Measurements from ENCODE around the gene BZW2.
A peak's percentile ranks its signal among the peaks of the same experiment; 100 is the strongest.

Gene BZW2

DNA sequence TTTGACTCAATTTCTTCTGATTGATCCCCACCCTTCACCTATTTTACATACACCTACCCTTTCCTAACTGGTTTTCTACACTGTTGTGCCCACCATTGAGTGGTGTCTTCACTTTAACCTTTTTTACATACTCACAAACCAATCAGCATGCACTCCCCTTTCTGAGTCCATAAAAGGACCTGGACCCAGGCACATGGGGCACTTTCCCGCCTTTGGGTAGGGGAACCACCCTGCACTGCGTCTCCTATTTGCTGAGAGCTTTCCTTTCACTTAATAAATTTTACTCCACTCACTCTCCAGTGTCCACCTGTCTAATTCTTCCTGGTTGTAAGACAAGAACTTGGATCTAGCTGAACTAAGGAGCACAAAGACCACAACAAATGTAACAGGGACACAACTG is 34.3 kb upstream of the BZW2 start:
- no peak for DNase-seq (ENCODE audit: low spot score)
- TF ChIP-seq, protein P1, sequence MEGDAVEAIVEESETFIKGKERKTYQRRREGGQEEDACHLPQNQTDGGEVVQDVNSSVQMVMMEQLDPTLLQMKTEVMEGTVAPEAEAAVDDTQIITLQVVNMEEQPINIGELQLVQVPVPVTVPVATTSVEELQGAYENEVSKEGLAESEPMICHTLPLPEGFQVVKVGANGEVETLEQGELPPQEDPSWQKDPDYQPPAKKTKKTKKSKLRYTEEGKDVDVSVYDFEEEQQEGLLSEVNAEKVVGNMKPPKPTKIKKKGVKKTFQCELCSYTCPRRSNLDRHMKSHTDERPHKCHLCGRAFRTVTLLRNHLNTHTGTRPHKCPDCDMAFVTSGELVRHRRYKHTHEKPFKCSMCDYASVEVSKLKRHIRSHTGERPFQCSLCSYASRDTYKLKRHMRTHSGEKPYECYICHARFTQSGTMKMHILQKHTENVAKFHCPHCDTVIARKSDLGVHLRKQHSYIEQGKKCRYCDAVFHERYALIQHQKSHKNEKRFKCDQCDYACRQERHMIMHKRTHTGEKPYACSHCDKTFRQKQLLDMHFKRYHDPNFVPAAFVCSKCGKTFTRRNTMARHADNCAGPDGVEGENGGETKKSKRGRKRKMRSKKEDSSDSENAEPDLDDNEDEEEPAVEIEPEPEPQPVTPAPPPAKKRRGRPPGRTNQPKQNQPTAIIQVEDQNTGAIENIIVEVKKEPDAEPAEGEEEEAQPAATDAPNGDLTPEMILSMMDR (IDR thresholded peaks at IDR 0.05; ENCODE audit: extremely low read depth, missing control alignments) = no peak

DNA sequence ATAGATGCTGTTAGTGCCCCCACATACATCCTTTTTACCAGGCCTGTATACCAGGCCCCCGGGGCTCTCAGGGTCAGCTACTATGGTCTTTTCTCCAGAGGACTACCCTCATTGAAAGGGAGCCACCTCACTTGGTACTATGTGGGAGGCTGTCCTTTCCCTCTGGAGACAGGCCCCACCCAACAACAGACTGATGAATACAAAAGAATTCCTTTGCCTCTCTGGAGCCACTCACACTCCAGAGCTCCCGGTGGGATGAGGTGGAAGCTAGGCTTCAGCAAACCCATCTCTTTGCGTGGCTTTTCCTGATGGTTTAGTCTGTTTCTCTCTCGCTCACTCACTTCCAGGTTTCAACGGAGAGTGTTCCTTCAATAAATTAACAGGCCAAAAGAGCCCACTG is 30.8 kb upstream of the BZW2 start:
- TF ChIP-seq, protein P1 (IDR thresholded peaks at IDR 0.05; ENCODE audit: extremely low read depth, missing control alignments) = no peak
- DNase-seq (ENCODE audit: low spot score) = no peak

DNA sequence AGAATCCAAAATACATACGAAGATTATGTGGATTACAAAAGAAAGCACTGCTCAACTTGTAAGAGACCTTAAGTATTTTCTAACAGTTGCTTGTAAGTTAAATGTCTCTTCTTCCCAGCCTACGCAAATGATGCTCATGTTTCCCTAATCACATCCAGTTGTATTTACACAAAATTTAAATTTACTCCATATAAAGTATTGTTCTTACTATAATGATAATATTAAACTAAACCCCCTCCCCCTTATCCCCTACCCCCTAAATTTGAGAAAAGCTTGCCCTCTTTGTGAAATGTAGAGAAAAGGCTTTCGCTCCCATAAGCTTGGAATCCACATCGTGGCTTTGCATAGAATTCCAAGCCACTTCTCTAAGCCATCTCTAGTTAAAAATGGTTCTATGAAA is 29.9 kb upstream of the BZW2 start:
- TF ChIP-seq, protein P1 (IDR thresholded peaks at IDR 0.05; ENCODE audit: extremely low read depth, missing control alignments) = no peak
- DNase-seq (ENCODE audit: low spot score) = no peak

DNA sequence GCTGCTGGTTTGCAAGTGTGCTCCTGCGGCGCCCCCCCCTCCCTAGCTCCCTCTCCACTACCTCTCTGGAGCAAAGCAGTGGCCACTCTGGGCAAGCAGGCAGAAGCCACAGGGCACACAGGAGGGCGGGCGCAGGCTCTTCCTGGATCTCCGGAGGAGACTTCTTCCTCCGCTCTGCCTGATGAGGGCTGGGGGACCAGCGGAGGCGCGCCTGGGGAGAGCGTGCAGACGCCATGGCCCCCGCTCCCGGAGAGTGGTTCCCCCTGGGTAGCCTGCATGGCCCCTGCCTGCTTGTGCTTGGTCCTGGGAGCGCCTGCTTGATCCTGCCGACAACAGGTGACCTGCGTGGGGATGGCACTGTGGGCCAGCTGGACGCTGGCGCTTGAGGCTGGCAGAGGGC is 29.4 kb upstream of the BZW2 start:
- no peak for DNase-seq (ENCODE audit: low spot score)

DNA sequence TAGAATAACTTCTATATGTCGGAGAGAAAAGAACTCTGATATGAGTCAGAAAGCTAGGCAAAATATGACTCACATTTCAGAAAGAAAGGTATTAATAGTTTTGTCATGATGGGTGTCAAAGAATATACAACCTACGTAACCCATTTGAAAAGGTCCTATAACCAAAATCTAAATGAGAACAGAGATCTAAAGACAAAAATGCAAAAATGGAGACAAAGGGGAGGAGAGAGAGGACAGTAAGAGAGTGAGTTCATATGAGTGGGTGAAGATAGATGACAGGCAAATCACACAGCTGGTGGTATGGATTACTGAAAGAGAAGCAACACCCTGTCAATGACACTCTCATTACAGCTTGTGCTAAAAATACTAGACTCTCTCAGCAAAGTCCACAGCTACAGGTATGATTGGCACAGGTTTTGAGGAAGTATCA is 26.0 kb upstream of the BZW2 start:
- peak; percentile 35 for DNase-seq (ENCODE audit: low spot score)
- TF ChIP-seq, protein P1 (IDR thresholded peaks at IDR 0.05; ENCODE audit: extremely low read depth, missing control alignments) = no peak

More for the DNA sequence above, 29.4 kb upstream of the BZW2 start:
- TF ChIP-seq, protein P1 (IDR thresholded peaks at IDR 0.05; ENCODE audit: extremely low read depth, missing control alignments) = no peak

DNA sequence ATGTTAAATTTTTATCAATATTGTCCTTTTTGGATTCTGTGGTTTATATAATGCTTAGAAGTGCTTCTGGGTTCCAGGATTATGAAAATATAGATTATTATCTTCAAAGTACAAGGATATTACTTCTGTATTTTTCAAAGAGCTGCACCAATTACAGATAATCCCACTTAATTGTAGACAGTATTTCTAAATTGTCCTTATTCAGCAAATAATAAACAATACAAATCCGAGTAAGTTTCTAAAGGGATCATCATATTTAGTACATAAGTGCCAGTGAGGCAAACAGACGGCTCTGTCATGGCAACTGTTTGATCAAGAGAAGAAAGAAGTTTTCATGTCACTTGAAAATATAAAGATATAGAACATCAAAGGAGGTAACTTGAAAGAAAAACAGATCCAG is 19.6 kb upstream of the BZW2 start:
- TF ChIP-seq, protein P1 (IDR thresholded peaks at IDR 0.05; ENCODE audit: extremely low read depth, missing control alignments) = no peak
- no peak for DNase-seq (ENCODE audit: low spot score)

DNA sequence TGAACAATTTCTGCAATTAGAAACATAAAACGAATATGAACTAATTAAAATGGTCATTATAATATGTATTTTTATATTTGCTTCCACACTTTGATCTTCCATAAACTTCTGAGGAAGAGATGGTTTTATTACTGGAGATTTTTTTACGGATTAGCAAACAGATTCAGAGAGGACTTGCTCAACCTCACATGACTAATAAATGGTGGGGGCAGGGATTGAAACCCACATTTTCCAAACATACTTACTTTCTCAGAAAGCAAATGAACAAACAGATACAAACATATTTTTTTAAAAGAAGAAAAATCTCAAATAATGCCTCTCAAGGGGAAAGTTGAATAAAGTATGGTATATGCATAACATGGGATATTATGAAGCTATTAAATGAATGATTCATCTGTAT is 18.7 kb upstream of the BZW2 start:
- DNase-seq (ENCODE audit: low spot score) = no peak

More for the DNA sequence above, 18.7 kb upstream of the BZW2 start:
- TF ChIP-seq, protein P1 (IDR thresholded peaks at IDR 0.05; ENCODE audit: extremely low read depth, missing control alignments) = no peak

All from GM20000 (cell line).